Body of pancreas (tissue), 4 donors: ENCODE data around the gene SH2B2.
"Not testable (repeated sequence)": the region's sequence is repeated elsewhere in the genome, so short reads cannot be mapped to it uniquely, and the experiment has no call there.

ENCODE experiments used
- POLR2A ChIP-seq, 3 donors: fragments of 450-650 bp; IDR thresholded peaks; one replicate each; pipeline ENCODE4 v1.6.1; 2016; ENCODE audit warnings: antibody characterized with exemption in 3 of 3, mild to moderate bottlenecking in 2 of 3
- TF ChIP-seq, protein P1 (sequence below), 7 experiments: fragments of 450-650 bp in 4 of 7; fragments of 200-600 bp in 3 of 7; sonication (generic) in 3 of 7; IDR thresholded peaks; one replicate each; pipeline ENCODE4 v1.5.1; 2016 to 2019; ENCODE audit warnings: antibody characterized with exemption in 7 of 7

DNA sequence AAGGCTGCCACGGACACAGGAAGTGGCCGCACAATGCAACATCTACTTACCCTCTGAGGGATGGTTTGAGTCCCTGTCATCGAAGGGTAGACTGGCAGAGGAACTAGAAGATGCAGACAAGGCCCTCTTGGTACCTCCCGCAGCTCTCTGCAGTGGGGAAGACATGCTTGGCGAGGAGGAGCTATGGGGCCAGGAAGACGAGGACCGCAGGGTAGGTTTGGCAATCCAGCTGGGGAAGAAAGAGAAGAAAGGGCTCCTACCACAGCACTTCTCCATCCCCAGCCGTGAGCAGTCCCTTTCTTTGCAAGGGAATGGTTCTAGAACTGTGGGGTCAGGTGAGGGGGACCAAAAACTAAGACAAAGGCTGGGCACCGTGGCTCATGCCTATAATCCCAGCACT lies 42.7 kb downstream of the SH2B2 start:
- TF ChIP-seq, protein P1, sequence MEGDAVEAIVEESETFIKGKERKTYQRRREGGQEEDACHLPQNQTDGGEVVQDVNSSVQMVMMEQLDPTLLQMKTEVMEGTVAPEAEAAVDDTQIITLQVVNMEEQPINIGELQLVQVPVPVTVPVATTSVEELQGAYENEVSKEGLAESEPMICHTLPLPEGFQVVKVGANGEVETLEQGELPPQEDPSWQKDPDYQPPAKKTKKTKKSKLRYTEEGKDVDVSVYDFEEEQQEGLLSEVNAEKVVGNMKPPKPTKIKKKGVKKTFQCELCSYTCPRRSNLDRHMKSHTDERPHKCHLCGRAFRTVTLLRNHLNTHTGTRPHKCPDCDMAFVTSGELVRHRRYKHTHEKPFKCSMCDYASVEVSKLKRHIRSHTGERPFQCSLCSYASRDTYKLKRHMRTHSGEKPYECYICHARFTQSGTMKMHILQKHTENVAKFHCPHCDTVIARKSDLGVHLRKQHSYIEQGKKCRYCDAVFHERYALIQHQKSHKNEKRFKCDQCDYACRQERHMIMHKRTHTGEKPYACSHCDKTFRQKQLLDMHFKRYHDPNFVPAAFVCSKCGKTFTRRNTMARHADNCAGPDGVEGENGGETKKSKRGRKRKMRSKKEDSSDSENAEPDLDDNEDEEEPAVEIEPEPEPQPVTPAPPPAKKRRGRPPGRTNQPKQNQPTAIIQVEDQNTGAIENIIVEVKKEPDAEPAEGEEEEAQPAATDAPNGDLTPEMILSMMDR (IDR thresholded peaks at IDR 0.05): not testable (repeated sequence)
- not testable (repeated sequence) for TF ChIP-seq POLR2A (IDR thresholded peaks at IDR 0.05)
